Heart right ventricle (tissue), 16 donors: ENCODE data around the gene PDE6A. TPM values are rescaled to one million over a fixed set of nuclear protein-coding genes. Genes with fewer than 3 reads are reported as not detected.

Experiments used
- ATAC-seq, 8 donors: fragments of 200-7000 bp; cut with Tn5 transposase; one replicate each; pipeline ENCODE4 v1.9.1; 2020; ENCODE audit warnings: mild to moderate bottlenecking in 8 of 8, moderate library complexity in 8 of 8, moderate number of reproducible peaks in 1 of 8
- DNase-seq, 2 donors: peaks; one replicate each; pipeline ENCODE4 v3.0.0-alpha.2; 2020
- H3K27ac ChIP-seq, 10 donors: fragments of 200-600 bp; sonication (generic) in 2 of 10; one replicate each; pipeline versions ENCODE4 v1.5.0 to v1.8.0; 2020 to 2022; ENCODE audit warnings: mild to moderate bottlenecking in 3 of 10
- H3K27me3 ChIP-seq, 7 donors: fragments of 200-600 bp; one replicate each; pipeline ENCODE4 v1.8.0; 2021 to 2022; ENCODE audit warnings: mild to moderate bottlenecking in 2 of 7
- H3K36me3 ChIP-seq, 9 donors: fragments of 200-600 bp; sonication (generic) in 1 of 9; one replicate each; pipeline versions ENCODE4 v1.5.0 to v1.8.0; 2020 to 2022; ENCODE audit warnings: mild to moderate bottlenecking in 2 of 9
- H3K4me1 ChIP-seq, 9 donors: fragments of 200-600 bp; sonication (generic) in 1 of 9; one replicate each; pipeline versions ENCODE4 v1.5.0 to v1.8.0; 2020 to 2022; ENCODE audit warnings: mild to moderate bottlenecking in 4 of 9
- H3K4me3 ChIP-seq, 10 donors: fragments of 200-600 bp; sonication (generic) in 2 of 10; one replicate each; pipeline versions ENCODE4 v1.5.0 to v1.8.0; 2020 to 2022; ENCODE audit warnings: mild to moderate bottlenecking in 7 of 10, moderate library complexity in 2 of 10
- H3K9me3 ChIP-seq, 11 donors: fragments of 200-600 bp in 10 of 11; sonication (generic) in 2 of 11; one replicate each; pipeline versions ENCODE4 v1.5.0 to v1.8.0; 2013 to 2022; ENCODE audit warnings: mild to moderate bottlenecking in 2 of 11, control low read depth in 1 of 11, moderate library complexity in 1 of 11
- WGBS, 2 donors: extraction: QIAGEN DNeasy Blood & Tissue Kit; methylation state at CpG; one replicate each; pipeline ENCODE4 v1.1.7; 2013; ENCODE audit warnings: inconsistent platforms in 1 of 2; 5-methylcytosine and 5-hydroxymethylcytosine counted together
- intact Hi-C, 10 donors: fragments of 100-400 bp; cut with DNase I; formaldehyde crosslinking; loops; one replicate each; pipeline versions ENCODE4 v1.11.1 to v1.14.2; 2022
- polyA plus RNA-seq, 2 donors: library from polyadenylated mRNA; stranded (reverse); fragments of 200-250 nt; gene quantifications; one replicate each; pipeline ENCODE4 v1.2.3, GENCODE V29; 2013
- total RNA-seq, 10 donors: library from RNA; stranded (reverse); fragmentation: NEBNext Ultra II Directional in 3 of 10; extraction: Animal tissue kit (Norgen Biotek cat#: 25700) in 3 of 10; gene quantifications; one replicate each; pipeline versions ENCODE4 v1.2.1 to v1.2.4, GENCODE V29; 2021 to 2023
- TF ChIP-seq, protein P1 (sequence below), 9 donors: fragments of 200-600 bp; sonication (generic) in 2 of 9; IDR thresholded peaks; one replicate each; pipeline versions ENCODE4 v1.5.0 to v1.8.0; 2021 to 2022; ENCODE audit warnings: antibody characterized with exemption in 9 of 9, mild to moderate bottlenecking in 5 of 9, moderate library complexity in 1 of 9
- donor health status: Arrhythmogenic right ventricular cardiomyopathy.
- donor health status: ischemic (EF 13 %, LVEDD 7.1; RV severe dilation, severe dysfunction).
- donor health status: healthy with polysubstance abuse.
- donor health status: DM: no; HTN: yes; CAD: no.
- donor health status: DM: no; HTN: no; CAD: no.
- donor health status: ischemic (EF 25% LVEDD 6.9; RV normal size, moderate dysfunction).
- donor health status: ischemic (EF 25% LVEDD 5.7; RV mildly dilated, moderate dysfunction).
- donor health status: healthy.
- donor health status: DM: yes; HTN: yes; CAD: no.
- donor health status: Ischemic cardiomyopathy.
- donor health status: ischemic (EF 35%, LVEDD 5.7; RV mildly dilated, moderate dysfunction).
- donor health status: nonischemic (EF 11% LVEDD 7.7; RV severe dilation, severe dysfunction).
- donor health status: DM: yes; HTN: yes; CAD: no.
- donor health status: PGD.
- donor health status: ischemic (EF 29% LVEDD 5.4; RV normal size, mild dysfunction).
- donor health status: nonischemic (EF 23%, LVEDD 6.1; RV moderate dilation, normal function).

Gene PDE6A
- total and polyA plus RNA-seq, 12 donors, result 0.06 to 0.28 (median 0.17) TPM; not detected in 5

DNA sequence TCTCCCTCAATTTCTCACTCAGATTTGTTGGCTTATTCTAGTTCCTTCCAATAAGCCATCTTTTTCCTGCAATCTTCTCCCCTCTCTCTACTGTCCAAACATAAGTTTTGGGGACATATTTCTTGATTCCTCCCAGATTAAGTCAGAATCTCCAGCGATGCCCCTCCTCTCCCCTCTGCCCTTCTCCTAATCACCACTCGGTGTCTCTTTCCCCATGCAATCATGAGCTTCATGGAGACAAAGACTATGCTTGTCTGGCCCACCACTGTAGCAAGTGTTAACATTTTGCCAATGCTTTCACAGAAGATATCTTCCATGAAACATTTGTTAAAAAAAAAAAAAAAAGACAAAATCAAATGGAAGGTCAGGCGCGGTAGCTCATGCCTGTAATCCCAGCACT, 42.4 kb downstream of the PDE6A start:
- intact Hi-C loops, result no loop called here
- H3K27ac ChIP-seq, result no peak overlapping the region
- H3K9me3 ChIP-seq, result no peaks in the 10 kb centered on the region
- TF ChIP-seq, protein P1, sequence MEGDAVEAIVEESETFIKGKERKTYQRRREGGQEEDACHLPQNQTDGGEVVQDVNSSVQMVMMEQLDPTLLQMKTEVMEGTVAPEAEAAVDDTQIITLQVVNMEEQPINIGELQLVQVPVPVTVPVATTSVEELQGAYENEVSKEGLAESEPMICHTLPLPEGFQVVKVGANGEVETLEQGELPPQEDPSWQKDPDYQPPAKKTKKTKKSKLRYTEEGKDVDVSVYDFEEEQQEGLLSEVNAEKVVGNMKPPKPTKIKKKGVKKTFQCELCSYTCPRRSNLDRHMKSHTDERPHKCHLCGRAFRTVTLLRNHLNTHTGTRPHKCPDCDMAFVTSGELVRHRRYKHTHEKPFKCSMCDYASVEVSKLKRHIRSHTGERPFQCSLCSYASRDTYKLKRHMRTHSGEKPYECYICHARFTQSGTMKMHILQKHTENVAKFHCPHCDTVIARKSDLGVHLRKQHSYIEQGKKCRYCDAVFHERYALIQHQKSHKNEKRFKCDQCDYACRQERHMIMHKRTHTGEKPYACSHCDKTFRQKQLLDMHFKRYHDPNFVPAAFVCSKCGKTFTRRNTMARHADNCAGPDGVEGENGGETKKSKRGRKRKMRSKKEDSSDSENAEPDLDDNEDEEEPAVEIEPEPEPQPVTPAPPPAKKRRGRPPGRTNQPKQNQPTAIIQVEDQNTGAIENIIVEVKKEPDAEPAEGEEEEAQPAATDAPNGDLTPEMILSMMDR (IDR thresholded peaks at IDR 0.05), result no peak
- 76 to 79% methylated on average over 4 of the region's 4 CpGs for WGBS, 2 donors
- H3K4me3 ChIP-seq, result no peak overlapping the region
- no peak for ATAC-seq
- H3K27me3 ChIP-seq, result no peaks in the 10 kb centered on the region
- peaks cover 0 to 5% (median 0%) of the 10 kb centered on the region in 9 donors for H3K4me1 ChIP-seq
- H3K36me3 ChIP-seq, result no peaks in the 10 kb centered on the region
- DNase-seq, result no peak

DNA sequence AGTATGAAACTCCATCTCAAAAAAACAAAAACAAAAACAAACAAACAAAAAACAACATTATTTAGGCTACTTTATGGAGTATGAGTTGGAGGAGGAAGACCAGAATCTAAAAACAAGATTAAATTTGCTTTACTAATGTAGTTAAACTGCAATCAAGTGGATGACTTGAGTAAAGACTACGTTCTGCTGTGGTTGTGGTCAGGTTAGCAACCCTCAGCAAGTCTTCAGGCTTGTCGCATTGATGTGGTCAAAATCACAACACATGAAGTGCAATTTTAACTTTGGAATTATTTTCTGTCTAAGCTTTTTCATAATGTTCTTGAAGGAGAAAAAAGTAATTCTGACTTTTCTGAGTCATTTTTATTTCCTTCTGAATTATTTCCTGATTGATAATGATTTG, 43.1 kb downstream of the PDE6A start:
- ATAC-seq (no peak), DNase-seq (no peak)
- Histone ChIP-seq H3K27me3 (no peaks in the 10 kb centered on the region), H3K4me3 (no peak overlapping the region), H3K27ac (no peak overlapping the region), H3K9me3 (no peaks in the 10 kb centered on the region), H3K36me3 (no peaks in the 10 kb centered on the region), H3K4me1 (peaks cover 0 to 5% (median 0%) of the 10 kb centered on the region in 9 donors)
- intact Hi-C loops, result no loop called here
- 88 to 93% methylated on average over 2 of the region's 2 CpGs for WGBS, 2 donors
- TF ChIP-seq, protein P1 (IDR thresholded peaks at IDR 0.05), result no peak

GRCh38 chr5:149900390-149900789, 44.2 kb downstream of the PDE6A start:
- H3K9me3 ChIP-seq, result no peaks in the 10 kb centered on the region
- WGBS, 2 donors, result 63 to 66% methylated on average over 2 of the region's 2 CpGs
- no peak overlapping the region for H3K4me3 ChIP-seq
- H3K27me3 ChIP-seq, result no peaks in the 10 kb centered on the region
- peaks cover 0 to 5% (median 0%) of the 10 kb centered on the region in 9 donors for H3K4me1 ChIP-seq
- no peaks in the 10 kb centered on the region for H3K36me3 ChIP-seq
- H3K27ac ChIP-seq, result no peak overlapping the region
- TF ChIP-seq, protein P1 (IDR thresholded peaks at IDR 0.05), result no peak
- DNase-seq, result no peak
- intact Hi-C loops, result no loop called here
- no peak for ATAC-seq

GRCh38 chr5:149898811-149899210, 45.8 kb downstream of the PDE6A start:
- H3K9me3 ChIP-seq, result no peaks in the 10 kb centered on the region
- no peak for DNase-seq
- TF ChIP-seq, protein P1 (IDR thresholded peaks at IDR 0.05), result no peak
- intact Hi-C loops, result no loop called here
- no peak for ATAC-seq
- H3K27me3 ChIP-seq, result no peaks in the 10 kb centered on the region
- H3K27ac ChIP-seq, result no peak overlapping the region
- 96 to 100% methylated on average over 1 of the region's 1 CpG for WGBS, 2 donors
- H3K36me3 ChIP-seq, result no peaks in the 10 kb centered on the region
- no peaks in the 10 kb centered on the region for H3K4me1 ChIP-seq
- no peak overlapping the region for H3K4me3 ChIP-seq
